NCI-H226 (cell line): Measurements from ENCODE around the gene ST8SIA6.
"Not testable (repeated sequence)": the region's sequence is repeated elsewhere in the genome, so short reads cannot be mapped to it uniquely, and the experiment has no call there.

Source experiments
- DNase-seq: peaks from one replicate; pipeline ENCODE4 v3.0.0-alpha.2; 2015

ST8SIA6 gene

GRCh38 chr10:17425584-17426262, 28.7 kb downstream of the ST8SIA6 start:
- DNase-seq = no peak

DNA sequence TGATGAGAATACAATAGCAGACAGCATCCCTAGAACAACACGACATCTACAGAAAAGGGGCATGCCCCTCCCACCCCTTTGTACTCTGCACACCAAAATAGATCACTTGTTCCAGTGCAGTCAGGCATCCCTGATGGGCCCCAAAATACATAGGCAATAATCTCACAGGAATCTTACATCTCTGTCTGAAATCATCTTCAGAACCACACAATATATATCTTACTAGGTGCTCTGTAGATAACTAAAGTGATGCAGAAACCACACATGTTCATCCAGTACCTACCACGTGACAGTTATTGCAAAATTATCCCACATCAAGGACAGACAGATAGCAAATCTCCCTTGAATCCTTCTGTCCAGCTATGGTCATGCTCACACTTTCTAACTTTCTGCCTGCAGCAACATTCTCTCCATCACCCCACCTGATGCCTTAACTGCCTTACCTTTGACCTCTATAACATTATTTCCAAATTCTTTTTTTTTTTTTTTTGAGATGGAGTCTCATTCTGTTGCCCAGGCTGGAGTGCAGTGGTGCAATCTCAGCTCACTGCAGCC, 30.7 kb downstream of the ST8SIA6 start:
- DNase-seq = peak; percentile 5

DNA sequence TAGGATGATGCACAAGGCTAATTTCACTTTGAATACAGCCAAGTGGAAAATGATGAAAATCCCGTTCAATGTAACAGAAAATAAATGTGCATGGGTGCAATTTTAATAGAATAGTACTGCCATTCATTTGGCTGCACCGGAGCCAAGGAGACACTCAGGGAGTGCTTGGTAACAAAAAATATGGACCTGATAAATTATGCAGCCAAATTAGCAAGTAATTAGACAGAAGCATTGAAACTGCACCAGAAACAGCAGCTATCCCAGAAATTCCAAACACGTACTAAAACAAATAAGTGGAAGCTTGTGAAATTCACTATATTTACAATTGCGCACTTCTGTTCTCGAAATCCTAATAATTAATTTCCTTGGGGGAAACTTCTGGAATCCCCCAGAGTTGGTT, 31.5 kb downstream of the ST8SIA6 start:
- DNase-seq = no peak

- DNase-seq = no peak
Observed at GRCh38 chr10:17418249-17418648, 36.1 kb downstream of the ST8SIA6 start.

- DNase-seq = no peak
Observed at GRCh38 chr10:17416442-17417211, 37.8 kb downstream of the ST8SIA6 start.

DNA sequence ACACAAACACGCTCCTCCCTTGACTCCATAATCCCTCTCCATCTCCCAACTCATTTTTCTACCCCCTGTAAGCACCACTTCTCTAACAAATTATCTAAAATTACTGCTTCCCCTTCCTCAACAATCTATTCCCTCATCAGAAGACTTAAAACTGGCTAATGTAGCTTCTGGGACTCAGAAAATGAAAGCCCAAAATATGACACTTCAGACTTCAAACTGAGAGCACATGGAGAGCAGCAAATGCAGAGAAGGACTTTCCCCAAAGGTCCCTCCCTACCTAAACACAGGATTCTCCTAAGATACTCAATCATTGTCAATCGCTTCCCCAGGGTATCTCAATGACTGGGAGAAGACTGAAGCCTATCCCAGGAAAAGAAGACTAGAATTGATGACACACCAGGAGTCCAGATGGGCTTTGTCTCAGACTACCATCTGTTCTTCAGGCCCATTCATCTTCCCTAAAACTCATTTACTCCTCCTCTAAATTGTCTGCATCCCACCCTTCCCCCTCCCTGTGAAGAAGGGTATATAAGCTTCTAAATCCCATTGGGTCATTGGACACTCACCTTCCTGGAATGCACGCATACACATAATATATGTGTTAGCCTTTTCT, 39.2 kb downstream of the ST8SIA6 start:
- no peak for DNase-seq

DNA sequence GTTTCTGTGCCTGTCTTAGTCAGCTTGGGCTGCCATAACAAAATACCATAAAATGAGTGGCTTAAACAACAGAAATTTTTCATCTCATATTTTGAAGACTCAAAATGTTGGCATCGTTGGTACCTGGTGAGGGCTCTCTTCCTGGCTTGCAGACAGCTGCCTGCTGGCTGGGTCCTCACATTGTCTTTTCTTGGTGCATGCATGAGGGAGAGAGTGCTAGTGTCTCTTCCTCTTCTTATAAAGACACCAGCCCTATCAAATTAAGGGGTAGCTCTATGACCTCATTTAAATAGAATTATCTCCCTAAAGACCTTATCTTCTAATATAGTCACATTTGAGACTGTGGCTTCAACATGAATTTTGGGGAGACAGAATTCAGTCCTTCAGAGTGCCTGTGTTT, 39.9 kb downstream of the ST8SIA6 start:
- DNase-seq = no peak

DNA sequence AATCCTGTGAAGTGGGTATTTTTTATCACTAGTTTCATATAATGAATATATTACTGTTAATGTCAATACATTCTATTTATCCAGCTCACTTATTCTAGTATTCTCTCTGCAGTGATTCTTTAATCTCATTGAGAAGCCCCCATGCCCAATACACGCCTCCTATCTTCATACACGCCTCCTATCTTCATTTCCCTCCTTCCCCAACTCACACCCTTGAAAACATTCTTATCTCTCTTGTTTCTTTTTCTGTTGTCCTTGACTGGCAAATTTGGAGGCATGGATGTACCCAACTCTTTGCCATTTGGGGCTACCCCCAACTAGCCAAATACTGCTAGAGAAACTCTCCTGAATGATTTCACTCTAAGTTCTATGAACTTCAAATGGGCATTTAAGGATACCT, 40.5 kb downstream of the ST8SIA6 start:
- no peak for DNase-seq

DNA sequence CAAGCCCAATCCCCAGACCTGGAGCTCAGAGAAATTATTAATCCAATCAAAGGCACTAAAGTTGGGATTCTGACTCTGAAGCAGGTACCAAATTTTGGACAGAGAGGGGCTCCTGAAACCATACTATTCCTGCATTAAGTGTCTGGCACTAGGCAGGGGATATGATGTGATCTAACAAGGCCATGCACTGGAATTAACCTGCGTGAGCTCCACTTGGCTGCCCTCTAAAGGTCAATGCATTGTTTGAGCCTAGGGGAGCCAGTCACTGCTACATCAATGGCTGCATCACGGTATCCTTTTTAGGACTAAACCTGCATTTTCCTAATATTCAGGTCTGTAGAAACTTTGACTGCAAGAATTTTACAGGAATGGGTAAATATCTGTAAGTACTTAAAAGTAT, 42.1 kb downstream of the ST8SIA6 start:
- no peak for DNase-seq

DNA sequence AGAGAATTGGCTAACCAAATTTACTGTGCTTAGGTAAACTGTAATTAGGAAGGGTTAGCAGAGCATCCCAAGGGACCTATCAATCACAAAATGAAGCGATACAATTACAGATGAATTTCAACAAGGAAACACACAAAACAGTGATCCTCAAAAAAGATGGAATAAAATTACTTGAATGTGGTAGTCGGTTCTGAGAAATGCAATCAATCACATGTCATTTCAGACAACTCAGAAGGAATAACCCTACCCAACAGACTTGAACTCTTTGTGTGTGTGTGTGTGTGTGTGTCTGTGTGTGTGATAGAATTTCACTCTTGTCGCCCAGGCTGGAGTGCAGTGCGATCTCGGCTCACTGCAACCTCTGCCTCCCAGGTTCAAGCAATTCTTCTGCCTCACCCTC, 43.5 kb downstream of the ST8SIA6 start:
- DNase-seq = no peak

DNA sequence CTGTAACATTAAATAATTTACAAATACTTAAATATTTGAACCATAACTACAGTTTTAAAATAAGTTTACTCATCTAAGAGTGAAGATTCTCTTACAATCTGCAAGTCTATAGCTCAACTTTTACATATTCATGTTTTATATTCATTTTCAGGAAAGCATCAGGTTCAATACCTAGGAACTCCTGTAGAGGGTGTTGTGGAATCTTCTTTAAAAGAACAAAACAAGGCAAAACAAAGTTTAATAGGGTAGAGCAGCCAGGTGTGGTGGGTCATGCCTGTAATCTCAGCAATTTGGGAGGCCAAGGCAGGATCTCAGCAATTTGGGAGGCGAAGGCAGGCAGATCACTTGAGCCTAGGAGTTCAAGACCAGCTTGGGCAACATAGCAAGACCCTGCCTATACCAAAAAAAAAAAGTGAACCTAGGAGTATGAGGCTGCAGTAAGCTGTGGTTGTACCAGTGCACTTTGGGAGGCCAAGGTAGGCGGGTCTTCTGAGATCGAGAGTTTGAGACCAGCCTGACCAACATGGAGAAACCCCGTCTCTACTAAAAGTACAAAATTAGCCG, 45.1 kb downstream of the ST8SIA6 start:
- no peak for DNase-seq

GRCh38 chr10:17407047-17407446, 47.3 kb downstream of the ST8SIA6 start:
- no peak for DNase-seq

DNA sequence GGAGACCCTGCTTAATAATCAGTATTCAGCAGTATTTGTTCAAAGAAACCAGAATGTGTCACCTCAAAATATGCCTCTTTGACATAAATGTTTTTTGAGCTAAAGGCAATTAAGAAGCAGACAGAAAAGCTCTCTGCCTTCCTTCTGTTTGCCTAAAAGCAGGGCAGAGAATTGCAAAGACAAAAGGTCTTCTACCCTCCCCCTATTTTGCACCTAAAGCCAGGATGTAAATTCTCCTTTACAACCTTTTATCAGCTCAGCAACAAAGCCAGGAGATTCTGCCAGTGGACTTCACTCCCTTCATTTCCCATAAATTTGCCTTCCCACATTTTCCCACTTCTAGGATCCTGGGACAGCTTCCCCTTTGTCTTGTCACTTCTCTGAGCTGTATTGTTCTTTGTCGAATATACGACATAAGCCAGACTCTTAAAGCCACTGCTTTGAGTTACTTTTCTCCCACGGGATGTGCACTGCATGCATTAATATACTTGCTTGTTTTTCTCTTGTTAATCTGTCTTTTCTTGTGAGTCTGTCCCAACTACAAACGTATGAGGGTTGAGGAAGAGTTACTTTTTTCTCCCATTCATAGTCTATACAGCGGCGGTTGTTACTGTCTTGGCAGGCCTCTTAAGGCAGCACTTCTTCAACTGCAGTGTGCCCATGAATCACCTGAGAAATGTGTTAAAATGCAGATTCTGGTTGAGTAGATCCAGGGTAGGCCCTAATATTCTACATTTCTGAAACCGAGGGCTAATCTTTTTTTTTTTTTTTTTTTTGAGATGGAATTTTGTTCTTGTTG, 48.2 kb downstream of the ST8SIA6 start:
- no peak for DNase-seq

GRCh38 chr10:17403161-17403560, 51.2 kb downstream of the ST8SIA6 start:
- DNase-seq = no peak

DNA sequence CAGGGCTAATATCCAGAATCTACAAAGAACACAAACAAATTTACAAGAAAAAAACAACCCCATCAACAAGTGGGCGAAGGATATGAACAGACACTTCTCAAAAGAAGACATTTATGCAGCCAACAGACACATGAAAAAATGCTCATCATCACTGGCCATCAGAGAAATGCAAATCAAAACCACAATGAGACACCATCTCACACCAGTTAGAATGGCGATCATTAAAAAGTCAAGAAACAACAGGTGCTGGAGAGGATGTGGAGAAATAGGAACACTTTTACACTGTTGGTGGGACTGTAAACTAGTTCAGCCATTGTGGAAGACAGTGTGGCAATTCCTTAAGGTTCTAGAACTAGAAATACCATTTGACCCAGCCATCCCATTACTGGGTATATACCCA, 52.4 kb downstream of the ST8SIA6 start:
- DNase-seq = not testable (repeated sequence)

DNA sequence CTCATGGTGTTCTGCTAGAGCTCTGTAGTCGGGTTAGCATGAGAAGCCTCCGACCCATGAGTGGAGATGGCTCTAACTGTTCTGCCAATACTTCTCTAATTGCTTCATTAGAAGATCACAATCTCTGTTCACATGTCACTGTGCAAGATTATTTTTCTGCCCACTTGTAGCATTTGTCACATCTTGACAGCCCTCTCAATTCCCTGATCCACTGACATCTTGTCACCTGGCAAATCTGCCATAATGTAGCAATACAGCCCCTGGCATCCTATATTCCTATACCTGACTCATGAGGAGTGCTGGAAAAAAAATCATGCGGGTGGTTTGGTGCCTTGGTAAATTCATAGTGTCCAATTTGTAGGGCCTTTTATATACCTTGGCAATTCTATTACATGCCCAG, 58.4 kb downstream of the ST8SIA6 start:
- DNase-seq = no peak

DNA sequence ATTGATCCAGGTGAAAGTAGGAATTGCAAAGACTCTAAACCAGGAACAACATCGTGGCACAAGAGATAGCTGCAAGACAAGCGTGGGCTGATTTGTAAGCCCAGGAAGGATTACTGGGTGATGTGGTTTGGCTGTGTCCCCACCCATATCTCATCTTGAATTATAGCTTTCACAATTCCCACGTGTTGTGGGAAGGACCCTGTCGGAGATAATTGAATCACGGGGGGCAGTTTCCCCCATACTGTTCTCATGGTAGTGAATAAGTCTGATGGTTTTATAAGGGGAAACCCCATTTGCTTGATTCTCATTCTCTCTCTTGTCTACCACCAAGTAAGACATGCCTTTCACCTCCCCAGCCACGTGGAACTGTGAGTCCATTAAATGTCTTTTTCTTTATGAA, 59.5 kb downstream of the ST8SIA6 start:
- no peak for DNase-seq

DNA sequence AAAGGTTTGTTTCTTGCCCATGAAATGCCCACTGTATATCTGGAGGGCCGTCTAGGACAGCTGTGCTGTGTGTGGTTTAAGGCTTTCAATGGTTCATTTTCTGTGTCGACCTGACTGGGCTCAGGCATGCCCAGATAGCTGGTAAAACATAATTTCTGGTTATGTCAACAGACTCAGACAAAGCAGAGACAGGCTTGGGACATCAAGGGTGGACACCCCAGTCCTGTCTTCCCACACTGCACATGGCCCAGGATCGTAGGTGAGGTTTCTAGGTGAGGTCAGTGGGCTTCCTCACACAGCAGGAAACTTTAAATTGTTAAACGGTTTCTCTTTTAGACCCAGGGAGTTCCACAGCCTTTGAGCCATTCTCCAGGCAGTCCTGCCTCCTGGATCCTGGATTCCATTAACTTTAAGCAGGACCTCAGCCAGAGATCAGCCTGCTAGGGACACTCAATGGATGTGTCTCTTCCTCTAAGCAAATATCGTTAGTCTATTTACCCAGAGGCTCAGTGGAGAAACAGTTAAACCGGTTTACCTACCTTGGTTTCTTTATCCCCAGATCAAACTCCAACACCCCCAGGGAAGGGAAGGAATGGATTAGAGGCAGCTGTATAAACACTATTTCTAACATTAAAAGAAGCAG, 66.4 kb downstream of the ST8SIA6 start:
- DNase-seq = no peak

- DNase-seq = no peak
Observed at GRCh38 chr10:17386616-17387075, 67.7 kb downstream of the ST8SIA6 start.

DNA sequence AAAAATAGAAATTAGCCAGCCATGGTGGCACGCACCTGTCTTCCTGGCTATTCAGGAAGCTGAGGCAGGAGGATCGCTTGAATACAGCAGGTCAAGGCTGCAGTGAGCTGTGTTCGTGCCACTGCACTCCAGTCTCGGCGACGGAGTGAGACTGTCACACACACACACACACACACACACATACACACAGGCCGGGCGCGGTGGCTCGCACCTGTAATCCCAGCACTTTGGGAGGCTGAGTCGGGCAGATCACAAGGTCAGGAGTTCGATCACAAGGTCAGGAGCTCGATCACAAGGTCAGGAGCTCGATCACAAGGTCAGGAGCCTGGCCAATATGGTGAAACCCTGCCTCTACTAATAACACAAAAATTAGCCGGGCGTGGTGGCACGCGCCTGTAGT, 68.4 kb downstream of the ST8SIA6 start:
- no peak for DNase-seq

GRCh38 chr10:17385066-17385465, 69.3 kb downstream of the ST8SIA6 start:
- no peak for DNase-seq
